GM10248 (cell line): ENCODE data around the gene ZFP36.
"Not testable (repeated sequence)": the region's sequence is repeated elsewhere in the genome, so short reads cannot be mapped to it uniquely, and the experiment has no call there.

Experiments
- CTCF ChIA-PET: fragments of 300-600 bp; sonication (Branson Sonifier 250); formaldehyde crosslinking; extraction: SDS; loops from one replicate; lab custom pipeline; 2021; ENCODE audit warnings: antibody characterized with exemption; lab: Yijun Ruan, JAX
- POLR2A ChIA-PET: fragments of 350-650 bp; sonication (Branson Sonifier 250); formaldehyde crosslinking; extraction: SDS; loops from one replicate; lab custom pipeline; 2020; ENCODE audit warnings: antibody characterized with exemption; lab: Yijun Ruan, JAX
- DNase-seq: peaks from one replicate; pipeline ENCODE4 v3.0.0; 2012; ENCODE audit errors: extremely low spot score
- CTCF ChIP-seq: IDR thresholded peaks from 2 replicates; pipeline ENCODE4 v1.5.1; 2012; ENCODE audit warnings: mild to moderate bottlenecking, low read depth; ENCODE audit errors: extremely low read depth, missing control alignments, control extremely low read depth

The ZFP36 gene

DNA sequence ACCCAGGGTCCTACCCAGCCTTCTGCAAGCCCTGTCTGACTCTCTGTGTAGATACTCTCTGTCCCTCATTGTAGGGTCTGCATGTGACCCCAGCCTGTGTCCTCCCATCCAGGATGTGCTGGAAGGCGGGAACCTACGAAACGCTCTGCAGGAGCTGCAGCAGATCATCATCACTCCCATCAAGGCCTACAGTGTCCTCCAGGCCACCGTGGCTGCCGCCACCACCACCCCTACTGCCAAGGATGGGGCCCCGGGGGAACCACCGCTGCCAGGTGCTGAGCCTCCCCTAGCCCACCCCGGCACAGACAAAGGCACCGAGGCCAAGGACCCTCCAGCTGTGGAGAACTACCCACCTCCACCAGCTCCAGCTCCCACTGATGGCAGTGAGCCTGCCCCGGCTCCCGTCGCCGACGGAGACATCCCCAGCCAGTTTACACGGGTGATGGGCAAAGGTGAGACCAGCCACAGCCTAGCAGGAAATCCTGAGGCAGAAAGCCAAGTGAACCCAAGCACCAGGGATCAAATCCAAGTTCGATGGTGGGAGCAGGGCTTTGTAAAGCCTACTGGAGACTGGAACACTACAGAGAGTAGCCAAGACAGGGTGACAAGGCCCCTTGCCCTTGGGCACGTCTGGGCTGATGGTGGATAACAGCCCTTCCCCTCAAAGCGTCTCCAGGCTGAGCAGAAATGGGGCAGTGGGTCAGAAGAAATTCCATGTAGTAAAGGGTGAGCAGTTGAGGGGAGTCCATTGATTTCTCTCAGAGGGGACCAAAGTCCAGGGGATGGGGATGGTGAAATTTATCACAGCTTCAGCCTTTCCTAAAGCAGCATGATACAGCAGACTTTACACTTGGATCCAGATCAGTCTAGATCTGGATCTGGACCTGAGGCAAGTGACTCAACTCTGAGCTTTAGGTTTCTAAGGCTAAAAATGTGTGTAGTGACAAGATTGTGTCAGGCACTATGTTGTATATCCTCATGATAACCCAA is 29.0 kb upstream of the ZFP36 start:
- TF ChIP-seq CTCF, result no peak
- no peak for DNase-seq
- ChIA-PET CTCF (interaction anchor here (3.0 kb wide), 1 partner anchor 9 kb away, joined by 9 read pairs; no protein-coding TSS in a partner anchor), POLR2A (no interaction called here)

- POLR2A ChIA-PET, DNase-seq: not testable (repeated sequence)
- CTCF ChIA-PET, result interaction anchor here (0.6 to 3.0 kb wide), 3 partner anchors 11 to 28 kb away, joined by 3 to 9 read pairs (median 3); no protein-coding TSS in a partner anchor
These were observed 27.3 kb upstream of the ZFP36 start for GRCh38 chr19:39379366-39379765.

GRCh38 chr19:39379865-39380396 is 26.7 kb upstream of the ZFP36 start:
- TF ChIP-seq CTCF, result no peak
- POLR2A ChIA-PET, result interaction anchor here (0.6 kb wide), 1 partner anchor 10 kb away, joined by 3 read pairs; no protein-coding TSS in a partner anchor
- CTCF ChIA-PET, result interaction anchor here (1.3 to 3.0 kb wide), 2 partner anchors 12 to 18 kb away, joined by 3 to 9 read pairs; no protein-coding TSS in a partner anchor
- no peak for DNase-seq

- POLR2A ChIA-PET, result interaction anchor here (0.6 kb wide), 1 partner anchor 11 kb away, joined by 3 read pairs; no protein-coding TSS in a partner anchor
- no peak for DNase-seq
- TF ChIP-seq CTCF, result no peak
These were observed 25.8 kb upstream of the ZFP36 start for GRCh38 chr19:39380521-39381502.

GRCh38 chr19:39381910-39382611 is 24.6 kb upstream of the ZFP36 start:
- ChIA-PET POLR2A (interaction anchor here (2.0 kb wide), 1 partner anchor 9 kb away, joined by 8 read pairs; the partner anchor contains the start of genes MED29 and PAF1), CTCF (interaction anchor here (1.3 to 1.5 kb wide), 3 partner anchors 14 to 23 kb away, joined by 3 to 4 read pairs (median 3); no protein-coding TSS in a partner anchor)
- DNase-seq, result no peak
- TF ChIP-seq CTCF, result no peak

More at GRCh38 chr19:39380521-39381502, 25.8 kb upstream of the ZFP36 start:
- CTCF ChIA-PET, result interaction anchor here (1.3 kb wide), 1 partner anchor 22 kb away, joined by 3 read pairs; no protein-coding TSS in a partner anchor
